Mucosa of rectum (tissue), 2 donors: ENCODE data around the gene IDI1.
"Not testable (repeated sequence)": the region's sequence is repeated elsewhere in the genome, so short reads cannot be mapped to it uniquely, and the experiment has no call there.

Experiments
- H3K27ac ChIP-seq, 2 donors: one replicate each; pipeline ENCODE4 v1.7.0; 2013; ENCODE audit warnings: inconsistent platforms in 2 of 2, low read depth in 2 of 2, low read length in 2 of 2
- H3K27me3 ChIP-seq, 2 donors: one replicate each; pipeline ENCODE4 v1.7.0; 2013; ENCODE audit warnings: low read length in 2 of 2; ENCODE audit not compliant: control insufficient read depth in 2 of 2, insufficient read depth in 2 of 2
- H3K36me3 ChIP-seq, 2 donors: one replicate each; pipeline ENCODE4 v1.7.0; 2013; ENCODE audit warnings: low read length in 2 of 2; ENCODE audit not compliant: control insufficient read depth in 2 of 2, insufficient read depth in 2 of 2
- H3K4me1 ChIP-seq, 2 donors: one replicate each; pipeline ENCODE4 v1.7.0; 2013; ENCODE audit warnings: low read length in 2 of 2, mild to moderate bottlenecking in 1 of 2; ENCODE audit not compliant: control insufficient read depth in 2 of 2, insufficient read depth in 2 of 2
- H3K4me3 ChIP-seq, 2 donors: one replicate each; pipeline ENCODE4 v1.7.0; 2013; ENCODE audit warnings: low read length in 2 of 2
- H3K9ac ChIP-seq, 2 donors: one replicate each; pipeline ENCODE4 v1.7.0; 2013; ENCODE audit warnings: low read length in 2 of 2, low read depth in 1 of 2, mild to moderate bottlenecking in 1 of 2
- H3K9me3 ChIP-seq, 2 donors: one replicate each; pipeline ENCODE4 v1.7.0; 2013; ENCODE audit warnings: low read length in 2 of 2; ENCODE audit not compliant: control insufficient read depth in 2 of 2
- donor health status: healthy.
- donor health status: Normal muscosa, but diverticular disease.

IDI1 gene

DNA sequence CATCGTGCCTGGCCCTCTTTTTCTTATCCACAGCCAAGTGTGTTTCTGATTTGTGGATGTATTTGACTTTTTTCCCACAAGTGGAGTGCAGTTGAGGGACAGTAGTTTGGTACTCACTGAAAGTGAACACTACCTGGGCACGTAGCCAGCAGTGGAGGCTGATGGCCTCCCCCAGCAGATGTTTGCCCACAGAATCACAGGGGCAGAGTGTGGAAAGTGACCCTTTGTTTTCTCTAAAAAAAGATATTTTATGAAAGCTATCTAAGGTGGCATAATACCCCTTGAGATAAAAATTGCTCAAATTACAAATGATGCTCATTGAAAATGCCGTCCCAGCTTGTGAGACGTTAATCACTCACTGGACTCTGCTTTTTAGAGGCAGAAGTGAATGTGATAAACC, 36.3 kb upstream of the IDI1 start:
- peaks cover 63 to 81% of the 10 kb centered on the region in 2 donors for H3K36me3 ChIP-seq

DNA sequence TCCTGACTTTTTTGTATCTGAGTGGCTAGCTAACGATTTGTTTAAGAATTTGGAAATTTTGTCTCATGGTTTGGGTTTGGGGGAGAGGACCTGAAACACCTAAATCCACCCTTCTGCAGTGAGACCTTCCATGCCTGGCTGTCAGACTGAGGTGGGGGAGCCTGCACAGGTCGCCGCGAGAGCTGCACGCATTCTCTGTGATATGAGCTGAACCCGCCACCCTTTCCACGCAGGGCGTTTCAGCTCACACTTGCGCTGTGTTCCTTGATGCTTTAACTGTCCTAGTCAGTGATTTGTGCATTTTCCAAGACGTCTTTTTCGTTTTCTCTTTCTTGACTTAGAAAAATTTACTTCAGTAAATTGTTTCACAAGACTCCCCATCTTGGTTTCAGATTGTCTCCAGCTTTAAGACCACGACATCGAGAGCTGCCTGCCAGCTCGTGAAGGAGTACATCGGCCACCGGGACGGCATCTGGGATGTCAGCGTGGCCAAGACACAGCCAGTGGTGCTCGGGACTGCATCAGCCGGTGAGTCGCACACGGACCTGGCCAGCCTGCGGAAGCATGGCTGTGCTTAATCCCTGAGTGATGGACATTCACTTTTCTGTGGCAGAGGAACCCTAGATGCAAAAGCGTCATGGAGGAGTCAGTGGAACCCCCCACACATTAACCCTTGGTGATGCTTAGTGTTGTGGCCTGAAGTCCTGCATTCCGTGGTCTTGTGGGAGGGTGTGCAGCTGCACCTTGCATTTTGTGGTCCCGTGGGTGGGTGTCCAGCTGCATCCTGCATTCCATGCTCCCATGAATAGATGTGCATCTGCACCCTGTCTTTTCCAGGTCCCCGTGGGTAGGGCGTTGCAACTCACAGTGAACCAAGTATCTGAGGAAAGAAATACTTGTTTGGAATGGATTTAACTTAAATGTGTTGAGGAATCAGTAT, 35.4 kb upstream of the IDI1 start:
- Histone ChIP-seq H3K36me3 (peaks cover 65 to 81% of the 10 kb centered on the region in 2 donors), H3K4me1 (peaks cover 0 to 7% of the 10 kb centered on the region in 2 donors), H3K4me3 (no peak overlapping the region), H3K27ac (no peak overlapping the region), H3K27me3 (no peaks in the 10 kb centered on the region), H3K9ac (no peak overlapping the region), H3K9me3 (no peaks in the 10 kb centered on the region)

More for the DNA sequence above, 36.3 kb upstream of the IDI1 start:
- H3K9ac ChIP-seq = no peak overlapping the region
- H3K9me3 ChIP-seq = no peaks in the 10 kb centered on the region
- peaks cover 0 to 3% of the 10 kb centered on the region in 2 donors for H3K4me1 ChIP-seq
- H3K4me3 ChIP-seq = no peak overlapping the region
- H3K27me3 ChIP-seq = no peaks in the 10 kb centered on the region
- no peak overlapping the region for H3K27ac ChIP-seq

DNA sequence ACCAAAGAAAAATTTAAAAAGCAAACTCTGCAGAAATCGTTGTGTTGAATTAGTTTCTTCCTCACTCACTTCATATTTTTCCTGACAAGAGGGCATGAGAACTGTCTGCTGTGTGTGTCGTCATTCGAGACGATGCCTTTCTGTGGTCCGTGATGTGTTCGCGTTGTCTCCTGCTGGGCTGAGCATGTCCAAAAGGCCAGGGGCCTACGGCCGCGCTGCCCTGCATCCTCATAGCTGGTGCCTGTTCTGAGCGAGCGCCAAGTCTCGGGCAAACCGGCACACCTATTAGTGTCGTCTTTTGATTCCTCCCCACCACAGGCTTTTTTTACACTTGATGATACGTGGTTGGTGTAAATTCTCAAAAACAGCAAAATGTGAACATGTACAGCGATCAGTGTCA, 34.7 kb upstream of the IDI1 start:
- H3K4me3 ChIP-seq = no peak overlapping the region
- H3K4me1 ChIP-seq = peaks cover 0 to 10% of the 10 kb centered on the region in 2 donors
- H3K27ac ChIP-seq = no peak overlapping the region
- H3K9me3 ChIP-seq = no peaks in the 10 kb centered on the region
- no peaks in the 10 kb centered on the region for H3K27me3 ChIP-seq
- no peak overlapping the region for H3K9ac ChIP-seq
- peaks cover 60 to 74% of the 10 kb centered on the region in 2 donors for H3K36me3 ChIP-seq

DNA sequence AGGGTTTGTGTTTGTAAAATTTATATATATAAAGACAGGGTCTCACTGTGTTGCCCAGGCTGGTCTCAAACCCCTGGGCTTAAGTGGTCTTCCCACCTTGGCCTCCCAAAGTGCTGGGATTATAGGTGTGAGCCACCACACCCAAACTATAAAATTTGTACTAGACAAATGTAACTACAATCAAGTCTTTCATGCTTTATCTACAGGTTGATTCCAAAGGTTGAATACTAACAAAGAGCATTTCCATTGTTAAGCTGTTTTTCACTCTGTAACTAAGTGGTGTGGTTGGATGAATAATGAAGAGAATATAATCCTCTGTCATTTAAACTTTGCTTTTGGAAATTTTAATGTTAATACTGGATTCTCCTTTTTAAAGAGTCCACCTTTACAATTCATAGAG, 29.7 kb upstream of the IDI1 start:
- no peak overlapping the region for H3K4me3 ChIP-seq
- no peak overlapping the region for H3K9ac ChIP-seq
- no peaks in the 10 kb centered on the region for H3K27me3 ChIP-seq
- peaks cover 0 to 10% of the 10 kb centered on the region in 2 donors for H3K4me1 ChIP-seq
- H3K9me3 ChIP-seq = no peaks in the 10 kb centered on the region
- peaks cover 32 to 35% of the 10 kb centered on the region in 2 donors for H3K36me3 ChIP-seq
- H3K27ac ChIP-seq = peak overlapping the region; percentile 69 to 80

- Histone ChIP-seq H3K36me3 (peaks cover 8 to 33% of the 10 kb centered on the region in 2 donors), H3K27ac (no peak overlapping the region)
These were observed 25.9 kb upstream of the IDI1 start for GRCh38 chr10:1074748-1075308.

DNA sequence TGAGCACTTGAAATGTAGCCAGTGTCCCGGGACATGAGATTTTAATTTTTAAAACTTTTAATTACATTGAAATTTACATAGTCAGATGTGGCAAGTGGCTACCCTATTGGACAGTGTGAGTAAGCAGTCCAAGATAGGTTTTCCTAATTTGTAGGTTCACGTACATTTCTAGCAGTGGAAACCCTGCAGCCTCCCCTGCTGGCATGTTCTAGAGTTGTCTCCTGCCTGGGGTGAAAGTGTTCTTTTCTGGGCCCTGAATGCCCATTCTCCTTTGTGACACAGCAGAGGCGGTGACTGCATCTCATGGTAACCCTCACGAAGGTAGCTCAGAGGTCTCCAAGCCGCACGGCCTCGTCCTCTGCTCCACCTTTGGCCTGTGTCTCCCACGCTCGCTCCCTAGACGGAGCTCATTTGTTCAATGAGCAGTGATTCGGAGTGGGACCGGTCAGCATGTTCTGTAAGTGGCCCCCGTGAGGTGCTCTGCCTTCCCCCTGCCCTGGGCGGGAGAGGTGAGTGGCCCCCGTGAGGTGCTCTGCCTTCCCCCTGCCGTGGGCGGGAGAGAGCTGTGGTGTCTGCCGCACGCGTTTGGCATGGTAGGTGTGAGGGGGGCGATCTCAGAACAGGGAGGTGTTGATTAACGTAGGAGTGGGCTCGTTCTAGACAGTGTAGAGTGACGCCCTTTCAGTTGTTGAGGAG, 25.3 kb upstream of the IDI1 start:
- Histone ChIP-seq H3K36me3 (peaks cover 8 to 29% of the 10 kb centered on the region in 2 donors), H3K4me3 (no peak overlapping the region), H3K27me3 (no peaks in the 10 kb centered on the region), H3K4me1 (peaks cover 0 to 3% of the 10 kb centered on the region in 2 donors), H3K27ac (no peak overlapping the region), H3K9me3 (no peaks in the 10 kb centered on the region), H3K9ac (no peak overlapping the region)

More at GRCh38 chr10:1074748-1075308, 25.9 kb upstream of the IDI1 start:
- Histone ChIP-seq H3K27me3 (no peaks in the 10 kb centered on the region), H3K9me3 (no peaks in the 10 kb centered on the region), H3K4me3 (no peak overlapping the region), H3K9ac (no peak overlapping the region), H3K4me1 (peaks cover 0 to 8% of the 10 kb centered on the region in 2 donors)

- no peaks in the 10 kb centered on the region for H3K27me3 ChIP-seq
- H3K4me1 ChIP-seq = no peaks in the 10 kb centered on the region
These were observed 22.0 kb upstream of the IDI1 start for GRCh38 chr10:1070919-1071318.

DNA sequence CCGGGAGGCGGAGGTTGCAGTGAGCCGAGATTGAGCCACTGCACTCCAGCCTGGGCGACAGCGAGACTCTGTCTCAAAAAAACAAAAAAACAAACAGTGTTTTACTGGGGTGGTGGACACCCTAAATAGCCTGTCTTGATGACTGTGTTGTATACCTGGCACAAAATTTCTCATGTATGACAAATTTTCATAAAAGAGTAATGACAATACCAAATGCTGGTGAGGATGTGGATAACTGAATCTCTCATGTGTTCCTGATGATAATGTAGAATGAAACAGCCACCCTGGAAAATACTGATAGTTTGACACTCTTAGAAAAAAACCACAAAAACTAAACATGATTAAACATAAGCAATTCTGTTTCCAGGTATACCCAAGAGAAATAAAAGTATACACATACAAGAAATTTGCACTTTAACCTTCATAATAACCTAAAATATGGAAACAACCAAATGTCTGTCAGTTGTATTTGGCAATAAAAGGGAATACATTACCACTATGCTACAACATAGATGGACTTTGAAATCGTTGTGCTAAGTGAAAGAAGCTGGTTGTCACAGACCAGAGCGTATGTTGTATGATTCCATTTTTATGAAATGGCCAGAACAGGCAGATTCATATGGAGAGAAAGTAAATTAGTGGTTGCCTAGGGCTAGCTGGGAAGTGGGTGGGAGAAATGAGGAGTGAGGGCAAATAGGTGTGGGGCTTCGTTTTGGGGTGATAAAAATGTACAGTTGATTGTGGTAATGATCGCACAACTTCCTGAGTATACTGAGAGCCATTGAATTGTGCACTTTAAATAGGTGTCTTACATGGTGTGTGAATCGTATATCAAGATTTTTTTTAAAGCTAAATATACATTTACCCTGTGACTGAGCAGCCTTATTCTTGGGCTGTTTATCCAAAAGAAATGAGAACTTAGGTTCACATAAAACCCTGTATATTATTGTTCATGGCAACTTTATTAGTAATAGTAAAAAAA, 19.8 kb upstream of the IDI1 start:
- Histone ChIP-seq H3K36me3 (peaks cover 6 to 16% of the 10 kb centered on the region in 2 donors), H3K27ac (peak overlapping the region; percentile 45 to 76), H3K9me3 (no peaks in the 10 kb centered on the region), H3K9ac (peak overlapping the region in 1 of 2 donors; percentile 39), H3K27me3 (no peaks in the 10 kb centered on the region), H3K4me3 (peak overlapping the region; percentile 32 to 58), H3K4me1 (no peaks in the 10 kb centered on the region)

More at GRCh38 chr10:1070919-1071318, 22.0 kb upstream of the IDI1 start:
- H3K9ac ChIP-seq = no peak overlapping the region
- H3K27ac ChIP-seq = no peak overlapping the region
- no peaks in the 10 kb centered on the region for H3K9me3 ChIP-seq
- no peak overlapping the region for H3K4me3 ChIP-seq
- H3K36me3 ChIP-seq = peaks cover 8 to 23% of the 10 kb centered on the region in 2 donors

DNA sequence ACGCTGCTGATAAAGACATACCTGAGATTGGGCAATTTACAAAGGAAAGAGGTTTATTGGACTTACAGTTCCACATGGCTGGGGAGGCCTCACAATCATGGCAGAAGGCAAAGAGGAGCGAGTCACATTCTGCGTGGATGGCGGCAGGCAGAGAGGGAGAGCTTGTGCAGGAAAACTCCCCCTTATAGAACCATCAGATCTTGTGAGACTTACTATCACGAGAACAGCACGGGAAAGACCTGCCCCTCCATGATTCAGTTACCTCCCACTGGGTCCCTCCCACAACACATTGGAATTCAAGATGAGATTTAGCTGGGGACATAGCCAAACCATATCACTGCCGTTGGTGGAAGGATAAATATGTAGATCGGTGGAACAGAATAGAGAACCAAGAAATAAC, 17.8 kb upstream of the IDI1 start:
- not testable (repeated sequence) for H3K9ac ChIP-seq, H3K4me3 ChIP-seq, H3K4me1 ChIP-seq, H3K27ac ChIP-seq, H3K27me3 ChIP-seq, H3K9me3 ChIP-seq
- peaks cover 2 to 10% of the 10 kb centered on the region in 2 donors for H3K36me3 ChIP-seq
